NCI-H128 (cell line): ENCODE data around the gene APOA1.
"Not testable (repeated sequence)": the region's sequence is repeated elsewhere in the genome, so short reads cannot be mapped to it uniquely, and the experiment has no call there.

Experiments used
- DNase-seq: peaks from one replicate; lab custom pipeline; 2025; ENCODE audit not compliant: unreplicated experiment; lab: John Stamatoyannopoulos, UW

Gene APOA1

DNA sequence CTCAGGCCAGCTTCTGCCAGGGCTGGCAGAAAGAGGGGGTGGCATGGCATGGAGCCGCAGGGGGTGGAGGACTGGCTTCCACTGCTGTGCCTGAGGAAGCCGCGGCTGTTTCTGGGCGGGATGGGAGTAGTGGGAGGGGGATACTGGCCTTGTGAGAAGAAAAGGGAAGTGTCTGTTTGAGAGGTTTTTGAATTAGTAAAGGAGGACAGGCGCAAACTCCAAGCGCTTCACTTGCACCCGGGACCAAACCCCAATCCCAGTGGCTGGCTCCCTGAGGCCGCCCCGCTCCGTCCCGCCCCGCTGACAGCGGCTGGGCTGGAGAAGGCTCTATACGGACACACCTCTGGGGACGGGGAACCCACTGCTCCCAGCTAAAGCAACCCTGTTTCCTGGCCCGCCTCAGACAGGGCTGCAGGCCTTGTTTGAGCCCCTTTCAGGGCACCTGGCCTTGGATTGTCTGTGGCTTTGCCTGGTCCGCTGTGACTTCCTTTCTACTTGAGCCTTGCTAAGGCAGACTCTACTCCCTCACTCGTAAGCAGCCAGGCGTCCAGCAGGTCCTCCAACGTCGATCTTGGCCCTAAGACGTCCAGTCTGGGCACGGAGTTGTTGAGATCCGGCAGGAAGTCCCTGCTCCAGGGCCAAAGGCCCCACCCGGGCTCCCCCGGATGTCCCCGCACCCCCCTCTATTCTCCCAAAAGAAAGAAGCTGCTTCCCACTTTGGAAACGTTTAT, 2.2 kb downstream of the APOA1 start:
- DNase-seq, result no peak

DNA sequence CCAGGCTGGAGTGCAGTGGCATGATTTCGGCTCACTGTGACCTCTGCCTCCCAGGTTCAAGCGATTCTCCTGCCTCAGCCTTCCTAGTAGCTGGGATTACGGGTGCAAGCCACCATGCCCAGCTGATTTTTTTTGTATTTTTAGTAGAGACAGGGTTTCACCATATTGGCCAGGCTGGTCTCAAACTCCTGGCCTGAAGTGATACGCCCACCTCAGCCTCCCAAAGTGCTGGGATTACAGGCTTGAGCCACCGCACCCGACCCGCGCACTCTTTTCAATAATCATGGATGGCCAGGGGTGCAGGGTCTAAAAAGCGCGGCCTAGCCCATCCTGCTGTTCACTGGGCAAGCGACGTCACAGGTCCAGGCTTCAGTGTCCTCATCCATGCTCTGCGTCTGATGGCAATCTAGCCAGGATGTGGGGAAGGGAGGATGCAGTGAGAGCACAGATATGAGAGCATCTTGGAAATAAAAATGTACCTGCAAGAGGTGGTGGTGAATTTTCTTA, 2.8 kb downstream of the APOA1 start:
- not testable (repeated sequence) for DNase-seq

DNA sequence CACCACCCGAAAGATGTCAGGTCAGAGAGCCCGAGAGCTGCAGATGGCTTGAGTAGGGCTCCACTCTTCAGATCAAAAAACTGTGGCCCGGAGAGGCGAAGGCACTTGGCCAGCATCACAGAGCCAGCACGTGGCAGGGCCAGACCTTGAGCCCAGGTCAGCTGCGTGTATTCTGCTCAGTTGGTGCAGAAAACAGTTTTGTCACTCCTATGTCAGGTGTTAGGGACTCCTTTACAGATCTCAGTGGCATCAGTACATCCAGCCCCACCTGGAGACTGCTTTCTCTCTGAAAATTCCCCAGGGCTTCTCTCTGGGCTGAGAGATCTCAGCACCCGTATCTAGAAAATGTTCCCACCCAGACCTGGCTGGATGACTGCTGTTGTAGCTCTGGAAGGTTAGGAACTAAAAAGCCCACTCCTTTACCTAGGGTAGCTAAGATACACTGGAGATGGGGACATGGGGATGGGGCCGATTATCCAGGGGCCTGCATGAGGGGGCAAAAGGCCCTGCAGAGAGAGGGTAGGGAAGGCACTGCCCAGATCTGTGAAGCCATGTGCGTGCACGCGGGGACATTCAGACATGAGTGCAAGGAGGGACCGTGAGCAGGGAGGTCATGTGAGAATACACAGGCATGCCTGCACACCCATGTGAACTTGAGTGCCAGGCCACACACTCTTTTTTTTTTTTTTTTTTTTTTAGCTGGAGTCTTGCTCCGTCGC, 3.4 kb downstream of the APOA1 start:
- DNase-seq, result no peak

DNA sequence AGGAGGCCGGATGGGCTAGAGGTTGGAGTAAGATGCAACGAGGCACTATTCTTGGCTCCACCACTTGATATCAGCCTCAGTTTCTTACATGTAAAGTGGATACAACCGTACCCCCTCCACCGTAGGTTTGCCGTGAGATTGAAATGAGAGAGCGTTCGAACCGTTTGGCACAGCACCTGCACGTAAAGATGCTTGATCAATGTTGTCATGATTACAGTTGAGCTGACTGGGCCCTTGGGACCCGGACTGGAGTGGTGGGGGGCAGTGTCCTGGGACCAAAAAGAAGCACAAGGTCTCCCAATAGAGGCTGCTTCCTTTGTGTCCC, 4.0 kb downstream of the APOA1 start:
- DNase-seq, result no peak

DNA sequence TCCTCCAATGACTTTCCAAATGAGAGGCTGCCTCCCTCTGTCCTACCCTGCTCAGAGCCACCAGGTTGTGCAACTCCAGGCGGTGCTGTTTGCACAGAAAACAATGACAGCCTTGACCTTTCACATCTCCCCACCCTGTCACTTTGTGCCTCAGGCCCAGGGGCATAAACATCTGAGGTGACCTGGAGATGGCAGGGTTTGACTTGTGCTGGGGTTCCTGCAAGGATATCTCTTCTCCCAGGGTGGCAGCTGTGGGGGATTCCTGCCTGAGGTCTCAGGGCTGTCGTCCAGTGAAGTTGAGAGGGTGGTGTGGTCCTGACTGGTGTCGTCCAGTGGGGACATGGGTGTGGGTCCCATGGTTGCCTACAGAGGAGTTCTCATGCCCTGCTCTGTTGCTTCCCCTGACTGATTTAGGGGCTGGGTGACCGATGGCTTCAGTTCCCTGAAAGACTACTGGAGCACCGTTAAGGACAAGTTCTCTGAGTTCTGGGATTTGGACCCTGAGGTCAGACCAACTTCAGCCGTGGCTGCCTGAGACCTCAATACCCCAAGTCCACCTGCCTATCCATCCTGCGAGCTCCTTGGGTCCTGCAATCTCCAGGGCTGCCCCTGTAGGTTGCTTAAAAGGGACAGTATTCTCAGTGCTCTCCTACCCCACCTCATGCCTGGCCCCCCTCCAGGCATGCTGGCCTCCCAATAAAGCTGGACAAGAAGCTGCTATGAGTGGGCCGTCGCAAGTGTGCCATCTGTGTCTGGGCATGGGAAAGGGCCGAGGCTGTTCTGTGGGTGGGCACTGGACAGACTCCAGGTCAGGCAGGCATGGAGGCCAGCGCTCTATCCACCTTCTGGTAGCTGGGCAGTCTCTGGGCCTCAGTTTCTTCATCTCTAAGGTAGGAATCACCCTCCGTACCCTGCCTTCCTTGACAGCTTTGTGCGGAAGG, 4.8 kb downstream of the APOA1 start:
- DNase-seq, result no peak

DNA sequence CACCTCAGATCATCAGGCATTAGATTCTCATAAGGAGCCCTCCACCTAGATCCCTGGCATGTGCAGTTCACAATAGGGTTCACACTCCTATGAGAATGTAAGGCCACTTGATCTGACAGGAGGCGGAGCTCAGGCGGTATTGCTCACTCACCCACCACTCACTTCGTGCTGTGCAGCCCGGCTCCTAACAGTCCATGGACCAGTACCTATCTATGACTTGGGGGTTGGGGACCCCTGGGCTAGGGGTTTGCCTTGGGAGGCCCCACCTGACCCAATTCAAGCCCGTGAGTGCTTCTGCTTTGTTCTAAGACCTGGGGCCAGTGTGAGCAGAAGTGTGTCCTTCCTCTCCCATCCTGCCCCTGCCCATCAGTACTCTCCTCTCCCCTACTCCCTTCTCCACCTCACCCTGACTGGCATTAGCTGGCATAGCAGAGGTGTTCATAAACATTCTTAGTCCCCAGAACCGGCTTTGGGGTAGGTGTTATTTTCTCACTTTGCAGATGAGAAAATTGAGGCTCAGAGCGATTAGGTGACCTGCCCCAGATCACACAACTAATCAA, 5.6 kb downstream of the APOA1 start:
- no peak for DNase-seq

DNA sequence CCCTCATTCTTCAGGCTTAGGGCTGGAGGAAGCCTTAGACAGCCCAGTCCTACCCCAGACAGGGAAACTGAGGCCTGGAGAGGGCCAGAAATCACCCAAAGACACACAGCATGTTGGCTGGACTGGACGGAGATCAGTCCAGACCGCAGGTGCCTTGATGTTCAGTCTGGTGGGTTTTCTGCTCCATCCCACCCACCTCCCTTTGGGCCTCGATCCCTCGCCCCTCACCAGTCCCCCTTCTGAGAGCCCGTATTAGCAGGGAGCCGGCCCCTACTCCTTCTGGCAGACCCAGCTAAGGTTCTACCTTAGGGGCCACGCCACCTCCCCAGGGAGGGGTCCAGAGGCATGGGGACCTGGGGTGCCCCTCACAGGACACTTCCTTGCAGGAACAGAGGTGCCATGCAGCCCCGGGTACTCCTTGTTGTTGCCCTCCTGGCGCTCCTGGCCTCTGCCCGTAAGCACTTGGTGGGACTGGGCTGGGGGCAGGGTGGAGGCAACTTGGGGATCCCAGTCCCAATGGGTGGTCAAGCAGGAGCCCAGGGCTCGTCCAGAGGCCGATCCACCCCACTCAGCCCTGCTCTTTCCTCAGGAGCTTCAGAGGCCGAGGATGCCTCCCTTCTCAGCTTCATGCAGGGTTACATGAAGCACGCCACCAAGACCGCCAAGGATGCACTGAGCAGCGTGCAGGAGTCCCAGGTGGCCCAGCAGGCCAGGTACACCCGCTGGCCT, 7.1 kb downstream of the APOA1 start:
- DNase-seq, result no peak

DNA sequence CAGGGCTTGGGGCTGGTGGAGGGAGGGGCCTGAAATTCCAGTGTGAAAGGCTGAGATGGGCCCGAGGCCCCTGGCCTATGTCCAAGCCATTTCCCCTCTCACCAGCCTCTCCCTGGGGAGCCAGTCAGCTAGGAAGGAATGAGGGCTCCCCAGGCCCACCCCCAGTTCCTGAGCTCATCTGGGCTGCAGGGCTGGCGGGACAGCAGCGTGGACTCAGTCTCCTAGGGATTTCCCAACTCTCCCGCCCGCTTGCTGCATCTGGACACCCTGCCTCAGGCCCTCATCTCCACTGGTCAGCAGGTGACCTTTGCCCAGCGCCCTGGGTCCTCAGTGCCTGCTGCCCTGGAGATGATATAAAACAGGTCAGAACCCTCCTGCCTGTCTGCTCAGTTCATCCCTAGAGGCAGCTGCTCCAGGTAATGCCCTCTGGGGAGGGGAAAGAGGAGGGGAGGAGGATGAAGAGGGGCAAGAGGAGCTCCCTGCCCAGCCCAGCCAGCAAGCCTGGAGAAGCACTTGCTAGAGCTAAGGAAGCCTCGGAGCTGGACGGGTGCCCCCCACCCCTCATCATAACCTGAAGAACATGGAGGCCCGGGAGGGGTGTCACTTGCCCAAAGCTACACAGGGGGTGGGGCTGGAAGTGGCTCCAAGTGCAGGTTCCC, 7.8 kb downstream of the APOA1 start, which contains the start of gene APOC3:
Gene APOC3, plus strand, starts transcription at position 383 of the 659 bp plus-strand sequence. CDS start 676 bp downstream, outside the sequence.
- DNase-seq, result no peak

DNA sequence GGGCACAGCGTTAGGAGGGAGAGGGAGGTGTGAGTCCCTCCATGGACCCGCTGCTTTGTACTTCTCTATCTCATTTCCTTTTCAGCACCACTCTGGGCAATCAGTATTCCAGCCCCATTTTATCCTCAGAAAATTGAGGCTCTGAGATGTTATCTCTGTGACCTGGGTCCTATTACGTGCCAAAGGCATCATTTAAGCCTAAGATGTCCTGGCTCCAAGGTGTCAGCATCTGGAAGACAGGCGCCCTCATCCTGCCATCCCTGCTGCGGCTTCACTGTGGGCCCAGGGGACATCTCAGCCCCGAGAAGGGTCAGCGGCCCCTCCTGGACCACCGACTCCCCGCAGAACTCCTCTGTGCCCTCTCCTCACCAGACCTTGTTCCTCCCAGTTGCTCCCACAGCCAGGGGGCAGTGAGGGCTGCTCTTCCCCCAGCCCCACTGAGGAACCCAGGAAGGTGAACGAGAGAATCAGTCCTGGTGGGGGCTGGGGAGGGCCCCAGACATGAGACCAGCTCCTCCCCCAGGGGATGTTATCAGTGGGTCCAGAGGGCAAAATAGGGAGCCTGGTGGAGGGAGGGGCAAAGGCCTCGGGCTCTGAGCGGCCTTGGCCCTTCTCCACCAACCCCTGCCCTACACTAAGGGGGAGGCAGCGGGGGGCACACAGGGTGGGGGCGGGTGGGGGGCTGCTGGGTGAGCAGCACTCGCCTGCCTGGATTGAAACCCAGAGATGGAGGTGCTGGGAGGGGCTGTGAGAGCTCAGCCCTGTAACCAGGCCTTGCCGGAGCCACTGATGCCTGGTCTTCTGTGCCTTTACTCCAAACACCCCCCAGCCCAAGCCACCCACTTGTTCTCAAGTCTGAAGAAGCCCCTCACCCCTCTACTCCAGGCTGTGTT, 8.5 kb downstream of the APOA1 start:
- no peak for DNase-seq

DNA sequence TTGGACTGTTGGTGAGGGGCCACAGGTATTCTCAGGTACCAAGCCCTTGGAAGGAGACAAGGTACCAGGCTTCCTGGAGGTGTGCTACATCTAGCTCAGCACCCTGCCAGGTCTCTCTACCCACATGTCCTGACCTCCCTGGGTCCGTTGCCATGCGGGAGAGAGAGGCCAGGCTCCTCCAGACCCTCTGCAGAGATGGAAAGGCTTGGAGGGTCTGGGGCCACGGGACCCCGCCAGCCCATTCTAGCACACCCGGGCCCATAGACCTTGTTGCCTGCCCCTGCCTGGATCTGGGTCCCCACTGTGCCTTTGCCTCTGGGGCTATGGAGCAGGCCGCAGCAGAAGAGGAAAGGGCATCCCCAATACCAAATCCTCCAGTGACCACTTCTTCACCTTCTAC, 10.0 kb downstream of the APOA1 start:
- no peak for DNase-seq

DNA sequence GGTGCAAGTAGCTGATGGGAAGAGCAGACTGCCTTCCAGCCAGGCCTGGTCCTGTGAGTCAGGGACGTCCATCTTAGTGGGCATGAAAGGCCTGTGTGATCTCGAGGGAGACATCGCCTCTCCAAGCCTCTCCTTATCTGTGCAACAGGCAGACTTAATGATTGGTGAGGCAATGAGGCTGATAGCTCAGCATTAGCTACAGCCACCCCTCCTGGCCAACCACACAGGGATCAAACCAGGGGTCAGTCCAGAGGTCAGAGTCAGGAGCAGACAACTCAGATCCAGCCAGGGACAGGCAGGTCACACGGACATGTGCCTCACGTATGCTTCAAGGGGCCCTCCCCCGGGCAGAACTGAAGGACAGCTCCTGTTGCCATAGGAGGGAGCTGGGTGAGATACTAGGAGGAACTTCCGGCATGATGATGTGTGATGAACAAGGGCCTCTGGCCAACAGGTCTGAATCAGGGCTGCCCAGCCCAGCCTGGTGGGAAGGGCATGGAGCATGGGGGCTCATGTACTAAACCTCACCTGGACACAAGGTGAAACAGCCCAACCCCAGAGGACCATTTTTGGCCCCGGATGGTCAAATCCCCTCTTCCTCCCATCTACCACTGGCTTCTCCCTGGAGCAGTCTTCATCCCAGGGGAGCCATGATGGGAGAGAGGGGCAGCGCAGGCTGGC, 10.5 kb downstream of the APOA1 start:
- DNase-seq, result no peak

DNA sequence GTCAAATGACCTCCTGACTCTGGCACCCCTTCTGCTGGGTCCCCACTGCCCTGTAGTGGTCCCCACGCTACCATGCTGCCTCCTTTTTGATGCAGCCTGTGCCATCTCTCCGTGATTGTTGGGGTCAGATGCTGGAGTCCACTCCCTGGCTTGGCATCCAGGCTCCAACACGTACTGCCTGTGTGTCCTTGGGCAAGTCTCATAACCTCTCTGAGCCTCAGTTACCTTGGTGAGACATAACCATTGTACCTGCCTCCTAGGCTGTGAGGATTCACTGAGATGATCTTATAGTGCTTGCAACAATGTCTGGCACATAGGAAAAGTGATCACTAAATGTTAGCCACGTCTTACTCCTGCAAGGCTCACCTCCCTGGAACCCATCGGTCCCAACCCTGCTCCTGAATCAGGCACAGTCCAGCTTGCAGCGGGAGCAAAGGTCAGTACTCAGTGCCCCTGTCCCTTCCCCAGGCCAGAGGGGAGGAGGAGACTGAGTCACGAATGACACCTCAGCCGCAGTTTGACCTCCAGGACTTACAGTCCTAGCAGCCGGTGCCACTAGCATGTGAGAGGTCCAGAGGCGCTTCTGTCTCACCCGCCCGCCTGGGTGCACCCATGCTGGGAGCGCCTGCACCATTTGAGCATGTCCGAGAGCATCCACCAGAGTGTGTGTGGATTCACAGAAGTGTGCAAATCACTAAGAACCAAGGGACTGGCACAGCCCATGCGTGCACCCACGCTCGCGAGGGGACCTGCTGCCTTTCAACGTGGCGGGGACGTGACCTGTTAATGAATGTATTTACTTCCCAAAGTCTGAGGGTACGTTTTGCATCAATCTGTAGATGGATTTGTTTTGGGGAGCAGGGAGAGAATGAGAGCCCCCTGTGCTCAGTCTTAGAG, 11.3 kb downstream of the APOA1 start:
- no peak for DNase-seq

DNA sequence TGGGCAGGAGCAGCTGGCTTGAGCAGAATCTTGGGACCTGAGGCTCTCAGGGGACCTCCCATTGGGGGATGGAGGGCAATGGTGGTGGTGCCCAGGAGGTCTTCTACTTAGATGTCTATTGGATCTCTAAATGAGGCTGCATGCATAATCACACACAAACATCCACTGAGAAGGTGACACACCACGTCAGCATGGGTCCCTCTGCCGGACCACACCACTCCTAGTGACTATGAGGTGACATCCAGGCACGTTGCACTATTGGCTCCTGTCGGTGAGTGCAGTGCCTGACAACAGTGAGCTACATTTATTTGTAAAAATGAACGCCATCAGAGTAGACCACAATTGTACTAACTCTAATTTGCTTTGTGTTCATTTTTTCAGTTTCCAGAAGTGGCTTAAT, 12.0 kb downstream of the APOA1 start:
- DNase-seq, result no peak

DNA sequence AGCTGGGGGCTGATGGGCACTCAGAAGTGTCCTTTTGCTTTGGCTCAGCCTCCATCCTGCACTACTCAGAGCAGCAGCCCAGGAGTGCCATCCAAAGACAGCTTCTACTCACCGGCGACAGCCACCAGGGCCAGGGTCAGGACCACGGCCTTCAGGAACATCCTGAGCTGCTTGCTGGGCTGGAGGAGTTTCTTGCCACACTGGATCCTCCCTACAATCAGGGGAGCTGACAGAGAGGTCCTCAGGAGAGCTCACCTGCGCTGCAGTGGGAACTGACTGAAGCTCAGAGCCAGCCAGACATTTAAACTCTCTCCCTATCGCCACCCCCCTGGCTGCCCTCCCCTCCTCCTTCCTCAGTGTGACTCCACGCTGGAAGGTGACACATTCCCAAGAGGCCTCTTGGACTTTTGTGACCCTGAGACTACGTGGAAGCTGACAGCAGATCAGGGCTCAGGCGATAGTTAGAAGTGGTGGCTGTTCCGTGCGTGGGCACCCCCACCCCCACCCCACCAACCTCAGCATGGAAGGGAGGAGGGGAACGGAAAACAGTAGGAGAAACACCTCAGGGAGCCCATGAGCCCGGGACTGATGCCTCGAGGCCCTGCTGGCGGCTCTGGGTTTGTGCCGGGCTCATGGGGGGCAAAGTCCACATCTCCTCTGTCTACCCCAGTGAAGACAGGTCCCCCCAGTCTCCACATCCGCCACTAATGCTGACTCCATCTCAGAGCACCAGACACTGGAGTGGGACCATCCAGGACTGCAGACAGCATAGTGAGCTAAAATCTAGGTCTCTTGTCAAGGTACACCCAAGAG, 14.2 kb downstream of the APOA1 start, which contains the start of gene APOA4:
Gene APOA4, minus strand, starts transcription at position 274 of the 813 bp plus-strand sequence. Its CDS starts 113 bp downstream, at position 161.
- no peak for DNase-seq

DNA sequence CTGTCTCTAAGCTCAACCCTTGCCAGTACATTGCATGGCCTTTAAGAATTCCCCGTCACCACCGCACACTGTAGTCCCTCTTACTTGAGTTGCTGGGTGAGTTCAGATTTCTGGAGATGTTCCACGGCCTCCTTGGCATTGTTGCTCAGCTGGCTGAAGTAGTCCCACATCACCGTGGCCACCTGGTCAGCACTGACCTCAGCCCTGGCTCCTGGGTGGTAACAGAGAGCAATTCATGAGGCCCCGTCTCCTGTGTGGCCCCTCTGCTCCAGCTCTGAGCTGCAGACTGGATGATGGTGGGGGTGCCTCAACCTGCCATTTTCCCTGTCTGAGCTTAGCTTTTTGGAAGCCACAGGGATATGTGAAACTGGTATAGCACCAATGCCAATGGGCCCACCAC, 14.8 kb downstream of the APOA1 start:
- no peak for DNase-seq
